ENCODE results near the gene SOX6. TPM values are rescaled to one million over a fixed set of nuclear protein-coding genes. Genes with fewer than 3 reads are reported as not detected.
"Not testable (repeated sequence)": the region's sequence is repeated elsewhere in the genome, so short reads cannot be mapped to it uniquely, and the experiment has no call there.

The SOX6 gene
- total RNA-seq, 1 experiment from 2014 or later: under 0.01 TPM

DNA sequence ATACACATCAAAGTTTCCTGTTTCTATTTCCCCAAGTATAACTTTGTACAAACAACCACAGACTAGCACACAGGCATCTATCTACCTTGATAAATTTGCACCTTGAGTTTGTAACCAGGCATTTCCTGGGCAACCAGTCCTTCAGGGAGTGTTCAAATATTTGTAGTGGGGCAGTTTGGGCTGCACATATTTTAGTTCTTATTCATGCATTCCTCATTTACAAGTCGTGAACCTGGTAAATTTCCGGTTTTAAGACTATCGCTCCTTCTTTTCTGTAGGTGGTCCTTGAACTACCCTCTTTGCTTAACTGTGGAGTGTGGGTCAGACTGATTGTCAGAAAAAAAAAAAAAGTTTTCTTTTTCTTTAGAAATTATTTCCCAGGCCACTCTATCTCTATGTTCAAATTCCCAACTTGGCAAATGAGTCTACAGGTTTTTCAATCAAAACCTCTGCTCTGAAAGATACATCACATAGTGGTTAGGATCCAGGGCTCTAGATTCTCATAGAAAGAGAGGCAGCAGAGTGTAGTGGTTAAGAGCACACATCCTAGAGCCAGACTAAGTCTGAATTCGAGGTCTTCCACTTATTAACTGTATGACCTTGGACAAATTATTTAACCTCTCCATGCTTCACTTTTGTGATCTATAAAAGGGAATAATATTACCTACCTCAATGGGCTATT is 201.5 kb downstream of the SOX6 start:
- no peak for DNase-seq (ENCODE audit: low read depth)

DNA sequence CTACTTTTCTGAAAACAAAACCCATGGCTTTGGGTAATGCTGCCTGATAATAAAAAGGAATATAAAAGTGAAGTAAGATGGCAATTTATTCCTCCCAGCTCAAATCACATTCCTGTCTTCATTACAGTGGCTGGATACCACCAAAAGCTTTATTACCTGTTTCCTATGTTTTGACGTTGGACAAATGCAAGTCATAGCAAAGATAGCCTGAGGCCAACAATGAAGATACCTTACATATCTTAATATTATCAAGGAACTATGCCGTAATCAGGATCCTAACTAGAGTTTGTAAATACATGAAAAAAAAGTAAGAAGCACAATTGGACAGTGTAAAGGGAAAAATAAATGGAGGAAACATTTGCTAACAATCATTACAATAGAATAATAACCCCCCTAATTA is 202.4 kb downstream of the SOX6 start:
- DNase-seq (ENCODE audit: low read depth): no peak

DNA sequence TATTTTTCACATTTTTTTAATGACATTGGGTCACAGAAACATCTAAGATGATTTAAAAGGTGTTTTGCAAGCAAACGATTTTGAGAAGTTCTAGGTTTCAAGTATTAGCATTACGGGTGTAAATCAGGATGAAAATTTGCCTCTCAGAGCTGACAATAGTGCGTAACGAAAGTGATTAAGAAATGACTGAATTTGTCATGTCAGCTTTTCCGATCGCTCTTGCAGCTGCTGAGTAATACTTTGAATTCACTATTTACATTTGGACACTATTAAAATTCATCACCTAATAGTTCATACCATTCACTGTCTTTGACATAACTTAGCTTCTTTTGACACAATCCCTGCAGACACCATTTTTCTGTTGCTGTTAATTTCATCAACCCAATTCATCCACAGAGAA is 205.2 kb downstream of the SOX6 start:
- DNase-seq (ENCODE audit: low read depth): no peak

DNA sequence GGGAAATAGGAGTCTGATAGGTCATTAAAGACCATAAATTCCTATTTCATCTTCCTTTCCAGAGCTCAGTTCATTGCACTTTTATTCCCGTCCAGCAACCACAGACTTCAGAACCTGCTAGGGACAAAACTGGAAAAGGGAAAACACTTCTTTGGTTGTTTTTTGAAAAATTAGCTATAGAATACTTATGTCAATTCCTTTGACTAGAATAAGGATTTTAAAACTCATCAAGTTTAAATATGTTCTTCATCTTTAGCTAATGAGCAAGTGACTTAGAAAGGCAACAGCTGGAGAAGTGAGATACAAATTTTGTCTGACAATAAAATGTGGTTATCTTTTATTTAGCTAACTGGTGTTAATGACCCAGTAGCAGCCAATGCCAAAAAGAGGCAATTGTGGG is 206.9 kb downstream of the SOX6 start:
- DNase-seq (ENCODE audit: low read depth): no peak

DNA sequence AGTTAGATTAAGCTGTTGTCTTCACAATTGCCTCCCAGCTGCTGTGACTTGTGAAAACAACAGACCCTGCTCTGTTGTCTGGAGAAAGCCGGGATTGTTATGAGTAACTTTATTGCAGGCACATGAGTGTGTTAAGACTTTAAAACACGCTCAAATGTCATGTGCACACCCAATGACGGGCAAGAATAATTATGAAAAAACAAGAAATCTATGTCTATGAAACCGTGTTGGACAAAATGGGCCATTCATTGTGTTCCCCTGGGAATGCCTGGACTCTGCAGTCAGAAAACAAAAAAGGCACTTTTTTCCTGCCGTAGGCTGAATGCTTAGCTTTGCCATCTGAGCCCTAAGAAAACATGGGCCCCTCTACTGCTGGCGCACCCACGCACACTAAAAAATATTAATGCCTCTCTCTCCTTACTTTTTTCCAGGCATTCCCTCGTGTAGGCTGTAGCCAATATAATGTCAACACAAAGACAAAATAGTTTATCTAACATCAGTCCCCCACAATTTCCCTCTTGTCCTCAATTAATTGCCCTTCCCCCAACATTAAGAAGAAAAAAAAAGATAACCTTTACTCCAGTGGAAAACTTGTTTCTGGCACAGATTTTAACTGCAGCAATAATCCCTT is 207.9 kb downstream of the SOX6 start:
- no peak for DNase-seq (ENCODE audit: low read depth)

DNA sequence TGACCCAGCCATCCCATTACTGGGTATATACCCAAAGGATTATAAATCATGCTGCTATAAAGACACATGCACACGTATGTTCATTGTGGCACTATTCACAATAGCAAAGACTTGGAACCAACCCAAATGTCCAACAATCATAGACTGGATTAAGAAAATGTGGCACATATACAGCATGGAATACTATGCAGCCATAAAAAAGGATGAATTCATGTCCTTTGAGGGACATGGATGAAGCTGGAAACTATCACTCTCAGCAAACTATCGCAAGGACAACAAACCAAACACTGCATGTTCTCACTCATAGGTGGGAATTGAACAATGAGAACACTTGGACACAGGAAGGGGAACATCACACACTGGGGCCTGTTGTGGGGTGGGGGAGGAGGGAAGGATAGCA is 209.4 kb downstream of the SOX6 start:
- DNase-seq (ENCODE audit: low read depth): not testable (repeated sequence)

DNA sequence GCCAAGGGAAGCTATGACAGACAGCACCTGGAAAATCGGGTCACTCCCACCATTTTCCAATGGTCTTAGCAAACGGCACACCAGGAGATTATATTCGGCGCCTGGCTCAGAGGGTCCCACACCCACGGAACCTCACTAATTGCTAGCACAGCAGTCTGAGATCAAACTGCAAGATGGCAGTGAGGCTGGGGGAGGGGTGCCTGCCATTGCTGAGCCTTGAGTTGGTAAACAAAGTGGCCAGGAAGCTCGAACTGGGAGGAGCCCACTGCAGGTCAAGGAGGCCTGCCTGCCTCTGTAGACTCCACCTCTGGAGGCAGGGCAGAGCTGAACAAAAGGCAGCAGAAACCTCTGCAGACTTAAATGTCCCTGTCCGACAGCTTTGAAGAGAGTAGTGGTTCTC is 214.7 kb downstream of the SOX6 start:
- DNase-seq (ENCODE audit: low read depth): not testable (repeated sequence)

DNA sequence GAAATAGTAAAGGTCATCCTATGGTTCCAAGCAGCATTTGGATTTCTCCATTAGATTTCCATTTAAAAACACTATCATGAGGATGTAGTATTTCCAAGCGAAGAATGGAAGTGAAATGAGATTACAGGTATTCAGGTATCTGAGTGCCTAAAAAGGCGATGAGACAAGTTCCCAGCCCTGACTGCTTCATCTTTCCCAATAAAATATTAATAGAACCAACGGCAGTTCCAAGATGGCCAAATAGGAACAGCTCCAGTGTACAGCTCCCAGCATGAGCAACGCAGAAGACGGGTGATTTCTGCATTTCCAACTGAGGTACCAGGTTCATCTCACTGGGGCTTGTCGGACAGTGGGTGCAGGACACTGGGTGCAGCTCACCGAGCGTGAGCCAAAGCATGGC is 215.2 kb downstream of the SOX6 start:
- not testable (repeated sequence) for DNase-seq (ENCODE audit: low read depth)

DNA sequence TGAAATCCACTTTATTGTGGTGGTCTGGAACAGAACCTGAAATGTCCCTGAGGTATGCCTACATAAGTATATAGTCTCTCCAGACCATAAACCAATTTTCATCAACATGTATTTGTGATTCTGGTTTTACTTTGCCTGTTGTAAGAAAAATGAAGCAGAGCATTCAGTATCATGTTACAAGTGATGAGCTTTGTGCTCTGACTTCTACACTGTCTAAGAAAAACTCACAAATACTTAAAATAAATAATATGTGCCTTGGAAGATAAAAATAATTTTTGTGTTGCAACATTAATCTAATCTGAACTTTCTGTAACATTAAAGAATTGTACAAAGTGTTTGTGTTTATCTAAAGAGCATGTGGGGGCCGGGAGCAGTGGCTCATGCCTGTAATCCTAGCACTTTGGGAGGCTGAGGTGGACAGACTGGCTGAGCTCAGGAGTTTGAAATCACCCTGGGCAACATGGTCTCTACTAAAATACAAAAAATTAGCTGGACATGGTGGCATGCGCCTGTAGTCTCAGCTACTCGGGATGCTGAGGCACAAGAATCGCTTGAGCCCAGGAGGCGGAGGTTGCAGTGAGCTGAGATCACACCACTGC is 219.5 kb downstream of the SOX6 start:
- DNase-seq (ENCODE audit: low read depth): no peak

DNA sequence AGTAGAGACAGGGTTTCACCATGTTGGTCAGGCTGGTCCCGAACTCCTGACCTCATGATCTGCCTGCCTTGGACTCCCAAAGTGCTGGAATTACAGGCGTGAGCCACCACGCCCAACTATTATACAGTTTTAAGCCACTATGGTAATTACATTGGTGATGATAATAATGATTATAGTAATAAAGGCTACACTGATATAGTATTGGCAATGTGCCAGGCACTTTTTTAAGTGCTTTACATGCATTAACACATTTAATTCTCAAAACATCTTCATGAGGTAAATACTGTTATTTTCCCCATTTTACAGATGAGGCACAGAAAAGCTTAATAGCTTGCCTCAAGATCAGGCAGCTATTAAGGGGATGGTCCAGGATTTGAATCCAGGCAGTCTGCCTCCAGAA is 222.5 kb downstream of the SOX6 start:
- no peak for DNase-seq (ENCODE audit: low read depth)

DNA sequence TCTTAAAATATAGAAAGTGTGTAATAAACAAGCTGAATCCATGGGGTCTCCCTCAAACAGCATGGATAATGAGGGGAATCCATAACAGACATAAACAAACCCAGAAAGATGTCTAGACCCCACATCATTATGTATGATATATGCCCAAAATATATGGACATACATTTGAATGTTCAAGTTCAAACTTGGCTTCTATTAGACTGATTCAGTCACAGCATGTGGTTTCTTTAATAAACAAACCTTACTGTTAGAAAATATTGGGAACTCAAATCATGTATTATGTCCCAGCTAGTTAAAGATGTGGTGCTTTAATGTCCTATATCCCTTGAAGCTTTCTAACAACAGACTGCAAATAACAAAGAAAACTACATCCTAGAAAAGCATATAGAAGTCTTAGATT is 228.6 kb downstream of the SOX6 start:
- DNase-seq (ENCODE audit: low read depth): no peak

DNA sequence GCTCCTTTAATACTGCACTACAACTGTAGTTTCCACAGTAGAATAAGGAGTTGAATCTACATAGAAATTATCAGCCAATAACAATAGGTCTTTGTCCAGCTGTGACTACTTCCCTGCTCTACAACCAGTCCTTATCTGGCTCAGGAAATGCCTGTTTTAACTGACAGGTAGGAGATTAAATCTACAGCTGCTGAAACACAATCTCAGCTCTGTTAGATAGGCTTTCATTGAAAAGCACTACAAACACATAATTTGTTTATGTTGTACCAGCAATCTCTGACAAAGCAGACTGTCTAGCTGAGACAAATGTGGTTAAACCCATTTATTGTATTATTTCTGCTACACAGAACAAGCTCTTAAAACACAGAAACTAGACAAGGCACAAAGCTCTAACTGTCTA is 230.0 kb downstream of the SOX6 start:
- no peak for DNase-seq (ENCODE audit: low read depth)

DNA sequence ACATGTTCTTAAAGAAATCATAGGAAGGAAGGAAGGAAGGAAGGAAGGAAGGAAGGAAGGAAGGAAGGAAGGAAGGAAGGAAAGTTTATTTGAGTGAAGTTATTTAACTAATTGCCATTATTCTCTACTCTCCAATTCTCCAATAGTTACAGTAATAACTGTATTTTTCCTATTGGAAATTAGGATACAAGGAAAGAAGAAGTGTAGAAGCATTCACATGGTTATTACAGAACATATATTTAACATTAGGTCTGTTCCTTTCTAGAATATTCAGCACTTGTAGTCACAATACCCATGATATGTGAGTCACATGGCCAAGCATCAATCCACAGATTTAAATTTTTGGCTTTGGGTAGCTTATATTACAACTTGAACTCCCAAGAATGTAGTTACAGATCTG is 230.6 kb downstream of the SOX6 start:
- DNase-seq (ENCODE audit: low read depth): no peak

DNA sequence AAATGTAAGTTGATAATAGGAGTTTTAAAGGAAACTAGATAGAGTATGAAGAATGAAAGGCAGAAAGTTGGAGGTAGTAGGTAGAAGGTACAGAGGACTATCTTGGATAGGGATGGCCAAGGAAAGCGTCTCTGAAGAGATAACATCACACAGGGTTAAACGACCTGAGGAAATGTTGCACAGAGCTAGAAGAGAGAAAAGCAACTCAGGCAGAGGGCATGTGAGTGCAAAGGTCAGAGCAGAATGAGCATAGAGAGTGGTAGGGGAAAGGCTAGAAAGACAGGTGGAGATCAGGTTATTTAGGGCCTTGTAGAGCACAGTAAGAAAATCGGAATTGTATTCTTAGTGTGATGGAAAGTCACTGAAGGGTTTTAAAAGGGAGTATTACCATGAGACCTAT is 232.0 kb downstream of the SOX6 start:
- DNase-seq (ENCODE audit: low read depth): no peak

DNA sequence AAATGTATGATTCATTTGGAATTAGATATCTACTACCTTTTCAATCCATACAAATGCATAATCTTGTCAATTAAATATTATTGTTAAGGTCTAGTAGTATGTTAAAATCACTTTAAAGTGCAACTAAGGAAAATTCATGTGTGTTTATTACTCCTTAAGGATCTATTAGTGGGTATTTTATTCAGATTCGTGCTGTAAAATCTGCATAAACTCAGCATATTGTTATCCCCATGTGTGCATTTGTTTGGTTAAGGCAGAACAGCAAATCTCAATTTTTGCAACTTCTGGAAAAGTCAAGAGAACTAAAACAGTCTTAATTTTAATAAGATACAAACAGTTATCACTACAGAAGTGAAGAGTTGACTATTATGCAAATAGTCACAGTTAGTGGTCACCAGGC is 234.5 kb downstream of the SOX6 start:
- DNase-seq (ENCODE audit: low read depth): no peak

DNA sequence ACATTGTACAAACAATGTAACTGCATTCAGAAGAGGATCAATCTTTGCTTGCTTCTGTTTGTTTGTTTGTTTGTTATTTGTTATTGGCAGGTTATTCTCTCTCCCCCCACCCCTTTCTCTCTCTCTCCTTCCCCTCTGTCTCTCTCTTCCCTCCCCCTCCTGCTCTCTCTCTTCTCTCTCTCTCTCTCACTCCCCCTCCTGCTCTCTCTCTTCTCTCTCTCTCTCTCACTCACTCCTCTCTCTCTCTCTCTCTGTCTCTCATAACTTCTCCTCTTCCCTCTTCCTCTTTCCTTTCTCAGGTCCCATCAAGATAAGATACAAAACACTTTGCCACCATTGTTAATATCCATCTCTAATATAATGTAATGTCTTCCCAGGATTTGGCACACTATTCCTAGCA is 236.3 kb downstream of the SOX6 start:
- no peak for DNase-seq (ENCODE audit: low read depth)

DNA sequence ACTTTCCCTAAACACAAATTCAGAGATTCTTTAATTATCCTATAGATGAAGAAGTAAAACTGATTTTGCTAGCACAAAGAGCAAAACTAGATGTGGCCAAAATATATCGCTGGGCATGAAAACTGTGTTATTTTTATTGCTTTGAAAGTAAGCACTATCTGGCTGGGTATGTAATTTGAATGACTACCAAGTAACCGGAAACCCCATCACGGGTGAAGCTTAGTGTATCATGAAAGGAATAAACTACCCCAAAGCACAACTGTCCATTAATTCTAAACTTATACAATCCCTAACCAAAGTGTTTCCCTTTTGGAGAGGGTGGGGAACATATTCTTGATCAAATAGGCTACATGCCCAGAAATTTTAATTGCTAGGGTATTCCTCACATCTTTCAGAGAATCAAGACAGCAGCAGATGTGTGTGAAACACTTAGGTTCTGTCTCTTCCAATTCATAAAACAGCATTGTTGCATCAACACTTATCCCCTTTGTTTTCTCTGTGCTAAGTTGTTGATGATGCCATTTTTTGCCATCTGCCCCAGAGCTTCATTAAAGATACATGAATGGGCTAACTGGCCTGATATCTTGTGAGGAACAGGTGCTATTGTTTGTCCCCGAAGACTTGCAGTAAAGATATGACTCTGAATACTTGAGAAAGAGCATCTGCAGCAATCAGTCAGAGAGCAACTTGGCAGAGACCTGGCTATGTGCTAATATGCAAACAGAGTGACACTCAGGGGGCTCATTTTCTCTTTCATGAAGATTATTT is 238.2 kb downstream of the SOX6 start:
- no peak for DNase-seq (ENCODE audit: low read depth)

DNA sequence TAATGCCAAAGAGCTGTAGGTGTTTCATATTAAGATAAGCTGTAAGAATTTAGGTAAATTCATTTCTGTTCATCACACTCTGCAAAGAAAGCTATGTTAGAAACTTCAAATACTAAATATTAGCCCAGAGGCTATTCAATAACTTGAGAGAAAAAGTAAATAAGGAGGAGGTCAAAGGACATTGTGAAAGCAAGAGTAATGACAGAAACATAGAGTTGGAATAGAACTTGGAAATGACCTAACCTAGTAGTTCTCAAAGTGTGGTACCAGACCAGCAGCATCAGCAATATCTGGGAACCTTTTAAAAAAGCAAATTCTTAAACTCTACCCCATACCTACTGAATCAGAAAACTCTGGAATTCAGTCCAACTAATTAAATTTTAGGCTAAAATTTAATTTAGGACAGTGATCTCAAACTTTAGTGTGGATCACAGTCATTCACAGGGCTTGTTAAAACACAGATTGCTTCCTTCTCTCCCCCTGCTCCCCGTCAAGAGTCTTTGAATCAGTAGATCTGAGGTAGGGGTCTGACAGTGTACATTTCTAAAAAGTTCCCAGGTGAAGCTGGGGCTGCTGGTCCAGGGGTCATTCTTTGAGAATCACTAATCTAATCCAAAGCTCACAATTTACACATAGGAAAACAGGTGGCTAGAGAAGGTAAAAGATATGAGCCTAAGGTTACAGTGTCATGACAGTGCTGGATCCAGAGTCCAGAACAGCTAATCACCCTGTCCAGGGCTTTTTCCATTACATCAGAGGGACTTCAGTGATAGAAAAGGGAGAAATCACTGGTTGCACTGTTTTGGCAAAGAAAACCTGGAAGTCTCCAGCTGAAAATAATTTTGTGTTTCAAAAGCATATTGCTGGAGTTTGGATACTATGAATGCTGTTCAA is 241.1 kb downstream of the SOX6 start:
- no peak for DNase-seq (ENCODE audit: low read depth)

DNA sequence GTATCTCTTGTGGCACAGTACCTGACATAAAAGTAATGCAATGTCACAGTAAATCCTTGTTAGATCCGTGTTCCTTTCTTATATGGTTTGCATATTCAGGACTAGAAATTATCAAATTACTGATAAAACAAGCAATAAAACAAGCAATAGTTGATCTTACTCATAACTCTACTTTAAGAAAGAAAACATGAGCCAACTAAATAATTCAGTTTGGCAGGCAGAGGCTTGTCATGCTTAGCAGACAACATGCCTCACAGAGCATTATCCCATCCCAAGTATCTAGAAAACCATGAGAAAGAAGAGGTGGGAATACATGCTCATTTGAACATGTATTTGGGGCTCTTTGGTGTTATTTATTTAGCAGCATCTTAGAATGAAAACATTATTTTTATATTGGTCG is 241.9 kb downstream of the SOX6 start:
- DNase-seq (ENCODE audit: low read depth): no peak

DNA sequence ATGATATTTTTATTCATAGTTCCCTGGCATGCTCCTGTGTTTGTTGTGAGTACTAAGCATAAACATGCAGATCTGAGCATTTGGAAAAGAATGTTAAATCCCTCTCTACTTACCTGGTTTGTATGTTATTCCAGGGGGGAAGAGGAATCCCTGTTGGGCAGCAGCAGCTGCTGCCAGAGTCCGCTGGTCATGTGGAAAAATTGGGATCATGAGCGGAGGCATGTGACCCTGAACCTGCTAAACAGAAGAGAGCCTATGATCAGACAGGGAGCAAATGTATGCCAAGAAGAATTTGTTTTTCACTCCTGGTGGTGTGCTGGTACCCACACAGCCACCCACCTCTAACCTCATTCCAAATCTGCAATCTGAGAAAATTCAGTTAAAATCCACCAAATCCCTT is 244.7 kb downstream of the SOX6 start:
- DNase-seq (ENCODE audit: low read depth): no peak

DNA sequence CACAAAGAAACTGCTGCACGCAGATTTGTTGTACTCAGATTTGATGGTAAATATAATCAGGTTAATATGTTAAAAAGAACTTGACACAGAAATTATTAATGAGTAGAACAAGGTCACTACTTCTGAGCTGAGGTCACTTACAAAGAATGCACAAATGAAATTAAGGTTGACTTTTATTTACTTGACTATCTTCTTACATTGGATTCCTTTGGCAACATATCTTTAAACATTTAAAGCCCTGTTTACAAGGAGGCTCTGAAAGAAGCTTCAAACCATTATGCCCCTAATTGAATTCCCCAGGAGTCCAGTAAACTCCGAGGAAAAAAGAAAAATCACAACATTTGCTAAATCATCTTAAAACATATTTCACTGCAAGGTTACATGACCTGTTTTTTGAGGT is 245.5 kb downstream of the SOX6 start:
- no peak for DNase-seq (ENCODE audit: low read depth)

All from LHCN-M2 (cell line).